Liver (tissue), 9 donors: ENCODE data around the gene SYNDIG1. TPM values are rescaled to one million over a fixed set of nuclear protein-coding genes. Genes with fewer than 3 reads are reported as not detected.
"Not testable (repeated sequence)": the region's sequence is repeated elsewhere in the genome, so short reads cannot be mapped to it uniquely, and the experiment has no call there.

Source experiments
- DNase-seq: peaks from one replicate; pipeline ENCODE4 v3.0.0-alpha.2; 2017; ENCODE audit warnings: low spot score
- H3K27ac ChIP-seq, 2 donors: one replicate each; pipeline ENCODE4 v1.7.0; 2013; ENCODE audit warnings: inconsistent platforms in 2 of 2, low read length in 2 of 2, control low read depth in 1 of 2, low read depth in 1 of 2, mild to moderate bottlenecking in 1 of 2
- H3K27me3 ChIP-seq, 4 donors: one replicate each; pipeline versions ENCODE4 v1.6.1 to v1.7.0; 2013; ENCODE audit warnings: low read length in 3 of 4, inconsistent platforms in 1 of 4, mild to moderate bottlenecking in 1 of 4, moderate library complexity in 1 of 4; ENCODE audit not compliant: control insufficient read depth in 4 of 4, insufficient read depth in 4 of 4
- H3K36me3 ChIP-seq, 4 donors: one replicate each; pipeline versions ENCODE4 v1.6.1 to v1.7.0; 2013; ENCODE audit warnings: low read length in 3 of 4, mild to moderate bottlenecking in 3 of 4, low read depth in 1 of 4, moderate library complexity in 1 of 4; ENCODE audit not compliant: control insufficient read depth in 4 of 4, insufficient read depth in 3 of 4
- H3K4me1 ChIP-seq, 4 donors: one replicate each; pipeline versions ENCODE4 v1.6.1 to v1.7.0; 2013; ENCODE audit warnings: low read length in 3 of 4, mild to moderate bottlenecking in 3 of 4, moderate library complexity in 1 of 4; ENCODE audit not compliant: control insufficient read depth in 4 of 4, insufficient read depth in 4 of 4
- H3K4me3 ChIP-seq, 3 donors: one replicate each; pipeline versions ENCODE4 v1.6.1 to v1.7.0; 2013; ENCODE audit warnings: low read length in 3 of 3, control low read depth in 1 of 3, low read depth in 1 of 3, mild to moderate bottlenecking in 1 of 3
- H3K9ac ChIP-seq, 2 donors: one replicate each; pipeline ENCODE4 v1.7.0; 2013; ENCODE audit warnings: low read length in 2 of 2, mild to moderate bottlenecking in 2 of 2, moderate library complexity in 2 of 2, control low read depth in 1 of 2, low read depth in 1 of 2
- H3K9me3 ChIP-seq, 4 donors: one replicate each; pipeline versions ENCODE4 v1.6.1 to v1.7.0; 2013; ENCODE audit warnings: low read length in 3 of 4; ENCODE audit not compliant: control insufficient read depth in 4 of 4
- EGR1 ChIP-seq, 2 donors: IDR thresholded peaks; 2 replicates each; pipeline ENCODE4 v1.6.1; 2016 to 2018; ENCODE audit warnings: antibody characterized with exemption in 2 of 2, low read depth in 2 of 2
- GABPA ChIP-seq, 2 donors: IDR thresholded peaks in 1 of 2; conservative IDR thresholded peaks in 1 of 2; 2 replicates each; pipeline ENCODE4 v1.6.1; 2016; ENCODE audit warnings: antibody characterized with exemption in 2 of 2, mild to moderate bottlenecking in 1 of 2, moderate library complexity in 1 of 2
- HNF4A ChIP-seq, 2 donors: conservative IDR thresholded peaks; 2 replicates each; pipeline ENCODE4 v1.6.1; 2016; ENCODE audit warnings: antibody characterized with exemption in 2 of 2, mild to moderate bottlenecking in 2 of 2
- HNF4G ChIP-seq: IDR thresholded peaks from 2 replicates; pipeline ENCODE4 v1.6.1; 2016; ENCODE audit warnings: antibody characterized with exemption
- JUND ChIP-seq, 2 donors: IDR thresholded peaks; 2 replicates each; pipeline ENCODE4 v1.6.1; 2016; ENCODE audit warnings: antibody characterized with exemption in 2 of 2
- NR2F2 ChIP-seq: IDR thresholded peaks from 2 replicates; pipeline ENCODE4 v1.6.1; 2016; ENCODE audit warnings: antibody characterized with exemption
- RAD21 ChIP-seq, 2 donors: IDR thresholded peaks; 2 replicates each; pipeline ENCODE4 v1.6.1; 2016; ENCODE audit warnings: antibody characterized with exemption in 2 of 2, mild to moderate bottlenecking in 2 of 2
- RXRA ChIP-seq, 2 donors: IDR thresholded peaks; 2 replicates each; pipeline ENCODE4 v1.6.1; 2017 to 2018; ENCODE audit warnings: antibody characterized with exemption in 2 of 2, mild to moderate bottlenecking in 1 of 2
- TAF1 ChIP-seq: conservative IDR thresholded peaks from 2 replicates; pipeline ENCODE4 v1.6.1; 2016; ENCODE audit warnings: antibody characterized with exemption, mild to moderate bottlenecking
- YY1 ChIP-seq: IDR thresholded peaks from 2 replicates; pipeline ENCODE4 v1.6.1; 2016; ENCODE audit warnings: antibody characterized with exemption, mild to moderate bottlenecking
- WGBS: extraction: QIAGEN DNeasy Blood & Tissue Kit; methylation state at CpG from one replicate; pipeline ENCODE4 v1.1.7; 2013; 5-methylcytosine and 5-hydroxymethylcytosine counted together
- polyA plus RNA-seq, 2 donors: library from polyadenylated mRNA; stranded (reverse) in 1 of 2; unstranded in 1 of 2; fragments of 200-250 nt in 1 of 2; fragments of >200 nt in 1 of 2; fragmentation: Nextera tagmentation in 1 of 2; extraction: Ambion mirVana in 1 of 2; gene quantifications; one replicate each; pipeline versions ENCODE4 v1.2.1 to v1.2.3, GENCODE V29; 2013 to 2015
- total RNA-seq, 2 donors: library from RNA; depleted of rRNA; stranded (reverse); fragments of >200 nt; gene quantifications; one replicate each; pipeline ENCODE4 v1.2.3, GENCODE V29; 2014
- TF ChIP-seq, protein P1 (sequence below): IDR thresholded peaks from 2 replicates; pipeline ENCODE4 v1.6.1; 2016; ENCODE audit warnings: antibody characterized with exemption
- TF ChIP-seq, protein P2 (sequence below): IDR thresholded peaks from 2 replicates; pipeline ENCODE4 v1.6.1; 2016; ENCODE audit warnings: antibody characterized with exemption, mild to moderate bottlenecking
- TF ChIP-seq, protein P3 (sequence below): IDR thresholded peaks from 2 replicates; pipeline ENCODE4 v1.6.1; 2016; ENCODE audit warnings: antibody characterized with exemption
- TF ChIP-seq, protein P4 (sequence below): IDR thresholded peaks from 2 replicates; pipeline ENCODE4 v1.6.1; 2016; ENCODE audit warnings: antibody characterized with exemption
- donor health status: healthy.
- donor health status: healthy.
- donor health status: healthy.
- donor health status: healthy.
- donor health status: healthy.

SYNDIG1 gene
- total and polyA plus RNA-seq, 4 donors: 0.05 to 0.08 TPM; not detected in 2

DNA sequence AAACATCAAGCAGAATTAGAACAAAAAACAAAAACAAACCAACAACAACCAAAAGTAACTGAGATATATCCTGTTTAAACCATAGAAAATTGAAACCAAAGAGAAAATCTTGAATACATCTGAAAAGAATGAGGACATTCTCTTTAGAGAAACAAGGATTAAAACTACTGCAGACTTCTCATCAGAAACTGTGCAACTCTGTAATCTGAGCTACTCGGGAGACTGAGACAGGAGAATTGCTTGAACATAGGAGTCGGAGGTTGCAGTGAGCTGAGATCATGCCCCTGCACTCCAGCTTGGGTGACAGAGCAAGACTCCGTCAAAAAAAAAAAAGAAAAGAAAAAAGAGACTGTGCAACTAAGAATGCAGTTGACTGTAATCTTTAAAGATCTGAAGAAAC, 153.4 kb downstream of the SYNDIG1 start:
- no peak overlapping the region for H3K27ac ChIP-seq
- peaks cover 0 to 4% (median 0%) of the 10 kb centered on the region in 4 donors for H3K4me1 ChIP-seq
- H3K9me3 ChIP-seq: no peaks in the 10 kb centered on the region
- TF ChIP-seq JUND (IDR thresholded peaks at IDR 0.05) (no peak), YY1 (no peak), RXRA (IDR thresholded peaks at IDR 0.05) (no peak), EGR1 (IDR thresholded peaks at IDR 0.05; ENCODE audit: low read depth in 2 of 2) (no peak), NR2F2 (no peak), GABPA (IDR thresholded peaks at IDR 0.05 in 1 of 2, conservative IDR thresholded peaks at IDR 0.05 in 1 of 2) (no peak), HNF4G (no peak), RAD21 (IDR thresholded peaks at IDR 0.05) (no peak), TAF1 (no peak), HNF4A (conservative IDR thresholded peaks at IDR 0.05) (no peak)
- TF ChIP-seq, protein P1, sequence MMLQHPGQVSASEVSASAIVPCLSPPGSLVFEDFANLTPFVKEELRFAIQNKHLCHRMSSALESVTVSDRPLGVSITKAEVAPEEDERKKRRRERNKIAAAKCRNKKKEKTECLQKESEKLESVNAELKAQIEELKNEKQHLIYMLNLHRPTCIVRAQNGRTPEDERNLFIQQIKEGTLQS: no peak
- TF ChIP-seq, protein P2, sequence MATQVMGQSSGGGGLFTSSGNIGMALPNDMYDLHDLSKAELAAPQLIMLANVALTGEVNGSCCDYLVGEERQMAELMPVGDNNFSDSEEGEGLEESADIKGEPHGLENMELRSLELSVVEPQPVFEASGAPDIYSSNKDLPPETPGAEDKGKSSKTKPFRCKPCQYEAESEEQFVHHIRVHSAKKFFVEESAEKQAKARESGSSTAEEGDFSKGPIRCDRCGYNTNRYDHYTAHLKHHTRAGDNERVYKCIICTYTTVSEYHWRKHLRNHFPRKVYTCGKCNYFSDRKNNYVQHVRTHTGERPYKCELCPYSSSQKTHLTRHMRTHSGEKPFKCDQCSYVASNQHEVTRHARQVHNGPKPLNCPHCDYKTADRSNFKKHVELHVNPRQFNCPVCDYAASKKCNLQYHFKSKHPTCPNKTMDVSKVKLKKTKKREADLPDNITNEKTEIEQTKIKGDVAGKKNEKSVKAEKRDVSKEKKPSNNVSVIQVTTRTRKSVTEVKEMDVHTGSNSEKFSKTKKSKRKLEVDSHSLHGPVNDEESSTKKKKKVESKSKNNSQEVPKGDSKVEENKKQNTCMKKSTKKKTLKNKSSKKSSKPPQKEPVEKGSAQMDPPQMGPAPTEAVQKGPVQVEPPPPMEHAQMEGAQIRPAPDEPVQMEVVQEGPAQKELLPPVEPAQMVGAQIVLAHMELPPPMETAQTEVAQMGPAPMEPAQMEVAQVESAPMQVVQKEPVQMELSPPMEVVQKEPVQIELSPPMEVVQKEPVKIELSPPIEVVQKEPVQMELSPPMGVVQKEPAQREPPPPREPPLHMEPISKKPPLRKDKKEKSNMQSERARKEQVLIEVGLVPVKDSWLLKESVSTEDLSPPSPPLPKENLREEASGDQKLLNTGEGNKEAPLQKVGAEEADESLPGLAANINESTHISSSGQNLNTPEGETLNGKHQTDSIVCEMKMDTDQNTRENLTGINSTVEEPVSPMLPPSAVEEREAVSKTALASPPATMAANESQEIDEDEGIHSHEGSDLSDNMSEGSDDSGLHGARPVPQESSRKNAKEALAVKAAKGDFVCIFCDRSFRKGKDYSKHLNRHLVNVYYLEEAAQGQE: no peak
- TF ChIP-seq, protein P3, sequence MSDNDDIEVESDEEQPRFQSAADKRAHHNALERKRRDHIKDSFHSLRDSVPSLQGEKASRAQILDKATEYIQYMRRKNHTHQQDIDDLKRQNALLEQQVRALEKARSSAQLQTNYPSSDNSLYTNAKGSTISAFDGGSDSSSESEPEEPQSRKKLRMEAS: no peak
- TF ChIP-seq, protein P4, sequence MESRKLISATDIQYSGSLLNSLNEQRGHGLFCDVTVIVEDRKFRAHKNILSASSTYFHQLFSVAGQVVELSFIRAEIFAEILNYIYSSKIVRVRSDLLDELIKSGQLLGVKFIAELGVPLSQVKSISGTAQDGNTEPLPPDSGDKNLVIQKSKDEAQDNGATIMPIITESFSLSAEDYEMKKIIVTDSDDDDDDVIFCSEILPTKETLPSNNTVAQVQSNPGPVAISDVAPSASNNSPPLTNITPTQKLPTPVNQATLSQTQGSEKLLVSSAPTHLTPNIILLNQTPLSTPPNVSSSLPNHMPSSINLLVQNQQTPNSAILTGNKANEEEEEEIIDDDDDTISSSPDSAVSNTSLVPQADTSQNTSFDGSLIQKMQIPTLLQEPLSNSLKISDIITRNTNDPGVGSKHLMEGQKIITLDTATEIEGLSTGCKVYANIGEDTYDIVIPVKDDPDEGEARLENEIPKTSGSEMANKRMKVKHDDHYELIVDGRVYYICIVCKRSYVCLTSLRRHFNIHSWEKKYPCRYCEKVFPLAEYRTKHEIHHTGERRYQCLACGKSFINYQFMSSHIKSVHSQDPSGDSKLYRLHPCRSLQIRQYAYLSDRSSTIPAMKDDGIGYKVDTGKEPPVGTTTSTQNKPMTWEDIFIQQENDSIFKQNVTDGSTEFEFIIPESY: no peak
- H3K9ac ChIP-seq: no peak overlapping the region
- no peak overlapping the region for H3K4me3 ChIP-seq
- peaks cover 0 to 4% (median 1%) of the 10 kb centered on the region in 4 donors for H3K27me3 ChIP-seq
- 66% methylated on average over 3 of the region's 3 CpGs for WGBS
- no peak for DNase-seq
- H3K36me3 ChIP-seq: no peaks in the 10 kb centered on the region

DNA sequence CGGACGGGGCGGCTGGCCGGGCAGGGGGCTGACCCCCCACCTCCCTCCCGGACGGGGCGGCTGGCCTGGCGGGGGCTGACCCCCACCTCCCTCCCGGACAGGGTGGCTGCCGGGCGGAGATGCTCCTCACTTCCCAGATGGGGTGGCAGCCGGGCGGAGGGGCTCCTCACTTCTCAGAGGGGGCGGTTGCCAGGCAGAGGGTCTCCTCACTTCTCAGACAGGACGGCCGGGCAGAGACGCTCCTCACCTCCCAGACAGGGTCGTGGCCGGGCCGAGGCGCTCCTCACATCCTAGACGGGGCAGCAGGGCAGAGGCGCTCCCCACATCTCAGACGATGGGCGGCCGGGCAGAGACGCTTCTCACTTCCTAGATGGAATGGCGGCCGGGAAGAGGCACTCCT, 156.7 kb downstream of the SYNDIG1 start:
- H3K4me3 ChIP-seq, H3K9me3 ChIP-seq, H3K9ac ChIP-seq, H3K27me3 ChIP-seq, H3K4me1 ChIP-seq, H3K36me3 ChIP-seq, H3K27ac ChIP-seq, DNase-seq: not testable (repeated sequence)
- WGBS: 96% methylated on average over 19 of the region's 29 CpGs
